ENCODE results near the gene SIRPG. TPM values are rescaled to one million over a fixed set of nuclear protein-coding genes. Genes with fewer than 3 reads are reported as not detected.

SIRPG gene
- total and polyA plus RNA-seq, 11 donors: 0.54 to 2.3 TPM; not detected in 9

- no peaks in the 10 kb centered on the region for H3K4me1 ChIP-seq
- H3K27me3 ChIP-seq: peaks cover 0 to 6% (median 0%) of the 10 kb centered on the region in 9 donors
- TF ChIP-seq POLR2A (IDR thresholded peaks at IDR 0.05) (no peak), CTCF (IDR thresholded peaks at IDR 0.05) (no peak)
- 30 to 54% (median 42%) methylated on average over 3 of the region's 3 CpGs; no CpG with 5 or more reads in 1 of the 4 donors for WGBS, 4 donors
- DNase-seq: no peak
- H3K36me3 ChIP-seq: no peaks in the 10 kb centered on the region
- no peak for ATAC-seq
- H3K4me3 ChIP-seq: no peak overlapping the region
- no peaks in the 10 kb centered on the region for H3K9me3 ChIP-seq
- H3K27ac ChIP-seq: no peak overlapping the region
- intact Hi-C loops (cut with DNase I): no loop called here
Observed at GRCh38 chr20:1694672-1695071, 37.1 kb upstream of the SIRPG start.

- TF ChIP-seq POLR2A (IDR thresholded peaks at IDR 0.05) (no peak), CTCF (IDR thresholded peaks at IDR 0.05) (no peak)
- H3K27me3 ChIP-seq: peaks cover 0 to 6% (median 0%) of the 10 kb centered on the region in 9 donors
- H3K27ac ChIP-seq: no peak overlapping the region
- H3K4me3 ChIP-seq: no peak overlapping the region
- DNase-seq: no peak
- intact Hi-C loops (cut with DNase I): no loop called here
- no peak for ATAC-seq
- H3K36me3 ChIP-seq: no peaks in the 10 kb centered on the region
- no peaks in the 10 kb centered on the region for H3K4me1 ChIP-seq
- 35 to 49% (median 39%) methylated on average over 1 of the region's 1 CpG for WGBS, 4 donors
- no peaks in the 10 kb centered on the region for H3K9me3 ChIP-seq
Observed at GRCh38 chr20:1693427-1693826, 35.8 kb upstream of the SIRPG start.

GRCh38 chr20:1689721-1690120, 32.1 kb upstream of the SIRPG start:
- 70 to 77% (median 74%) methylated on average over 3 of the region's 3 CpGs for WGBS, 4 donors
- no peaks in the 10 kb centered on the region for H3K9me3 ChIP-seq

GRCh38 chr20:1688886-1689538, 31.4 kb upstream of the SIRPG start:
- DNase-seq: no peak
- ATAC-seq: no peak

More at GRCh38 chr20:1689721-1690120, 32.1 kb upstream of the SIRPG start:
- intact Hi-C loops (cut with DNase I): no loop called here
- DNase-seq: no peak
- H3K4me3 ChIP-seq: no peak overlapping the region
- H3K27ac ChIP-seq: no peak overlapping the region
- no peaks in the 10 kb centered on the region for H3K4me1 ChIP-seq
- H3K27me3 ChIP-seq: peaks cover 0 to 6% (median 0%) of the 10 kb centered on the region in 9 donors
- H3K36me3 ChIP-seq: no peaks in the 10 kb centered on the region
- ATAC-seq: no peak
- TF ChIP-seq POLR2A (IDR thresholded peaks at IDR 0.05) (no peak), CTCF (IDR thresholded peaks at IDR 0.05) (no peak)

More at GRCh38 chr20:1688886-1689538, 31.4 kb upstream of the SIRPG start:
- no peaks in the 10 kb centered on the region for H3K36me3 ChIP-seq
- H3K9me3 ChIP-seq: no peaks in the 10 kb centered on the region
- H3K27ac ChIP-seq: no peak overlapping the region
- peaks cover 0 to 6% (median 0%) of the 10 kb centered on the region in 9 donors for H3K27me3 ChIP-seq
- H3K4me3 ChIP-seq: no peak overlapping the region
- WGBS, 4 donors: 66 to 83% (median 75%) methylated on average over 4 of the region's 4 CpGs
- intact Hi-C loops (cut with DNase I): no loop called here
- no peaks in the 10 kb centered on the region for H3K4me1 ChIP-seq
- TF ChIP-seq CTCF (IDR thresholded peaks at IDR 0.05): no peak
- TF ChIP-seq POLR2A (IDR thresholded peaks at IDR 0.05): no peak

Measured in heart left ventricle (tissue), 16 donors.